DOHH2 (cell line): ENCODE measurements around the gene EID1.

Experiments used
- EZH2phosphoT487 ChIP-seq: fragments of 200-600 bp; sonication (generic); IDR thresholded peaks from 2 replicates; pipeline ENCODE4 v1.6.1; 2017; ENCODE audit warnings: borderline replicate concordance, mild to moderate bottlenecking, antibody characterized with exemption, low read length, moderate library complexity, mixed read lengths
- TF ChIP-seq, protein P1 (sequence below): fragments of 200-600 bp; sonication (generic); IDR thresholded peaks from one replicate; pipeline ENCODE4 v1.5.1; 2014; ENCODE audit warnings: antibody characterized with exemption, mild to moderate bottlenecking, low read depth, low read length; ENCODE audit not compliant: poor library complexity, severe bottlenecking

DNA sequence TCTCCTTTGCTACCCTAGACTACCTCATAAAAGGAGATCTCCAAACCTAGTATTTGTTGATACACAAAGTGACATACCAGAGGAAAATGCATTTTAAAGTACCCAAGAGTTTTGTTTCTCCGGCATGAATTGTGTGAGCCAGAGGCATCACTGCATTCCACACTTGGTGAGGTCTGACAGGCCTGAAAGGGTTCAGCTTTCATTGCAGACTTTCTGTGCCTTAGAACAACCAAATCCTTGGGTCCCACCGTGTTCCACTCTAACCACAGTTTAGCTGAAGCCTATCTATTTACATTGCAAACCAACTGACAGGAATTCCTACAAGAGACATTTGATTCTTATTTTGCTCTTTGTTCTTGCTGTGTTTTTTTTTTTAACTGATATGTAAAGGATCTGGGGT lies 21.0 kb upstream of the EID1 start:
- TF ChIP-seq, protein P1, sequence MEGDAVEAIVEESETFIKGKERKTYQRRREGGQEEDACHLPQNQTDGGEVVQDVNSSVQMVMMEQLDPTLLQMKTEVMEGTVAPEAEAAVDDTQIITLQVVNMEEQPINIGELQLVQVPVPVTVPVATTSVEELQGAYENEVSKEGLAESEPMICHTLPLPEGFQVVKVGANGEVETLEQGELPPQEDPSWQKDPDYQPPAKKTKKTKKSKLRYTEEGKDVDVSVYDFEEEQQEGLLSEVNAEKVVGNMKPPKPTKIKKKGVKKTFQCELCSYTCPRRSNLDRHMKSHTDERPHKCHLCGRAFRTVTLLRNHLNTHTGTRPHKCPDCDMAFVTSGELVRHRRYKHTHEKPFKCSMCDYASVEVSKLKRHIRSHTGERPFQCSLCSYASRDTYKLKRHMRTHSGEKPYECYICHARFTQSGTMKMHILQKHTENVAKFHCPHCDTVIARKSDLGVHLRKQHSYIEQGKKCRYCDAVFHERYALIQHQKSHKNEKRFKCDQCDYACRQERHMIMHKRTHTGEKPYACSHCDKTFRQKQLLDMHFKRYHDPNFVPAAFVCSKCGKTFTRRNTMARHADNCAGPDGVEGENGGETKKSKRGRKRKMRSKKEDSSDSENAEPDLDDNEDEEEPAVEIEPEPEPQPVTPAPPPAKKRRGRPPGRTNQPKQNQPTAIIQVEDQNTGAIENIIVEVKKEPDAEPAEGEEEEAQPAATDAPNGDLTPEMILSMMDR = no peak
- no peak for TF ChIP-seq EZH2phosphoT487
